HepG2 (cell line): ENCODE data around the gene LHFPL2. TPM values are rescaled to one million over a fixed set of nuclear protein-coding genes. Genes with fewer than 3 reads are reported as not detected.
A peak's percentile ranks its signal among the peaks of the same experiment; 100 is the strongest.

Experiments
- ATAC-seq: fragments of 200-7000 bp; cut with Tn5 transposase; 3 replicates; pipeline ENCODE4 v1.9.1; 2020; ENCODE audit warnings: mild to moderate bottlenecking, moderate library complexity
- BruUV-seq: library from RNA; stranded (reverse); fragments of 400-500 nt; replicated peaks from 2 replicates; lab custom pipeline; 2021; lab: Mats Ljungman, UMichigan
- CTCF ChIA-PET: fragments of 300-600 bp; formaldehyde crosslinking; extraction: SDS; loops from one replicate; lab custom pipeline; 2021; ENCODE audit warnings: low total read pairs, inconsistent platforms, low intra/inter-chr PET ratio; lab: Yijun Ruan, JAX
- POLR2A ChIA-PET: fragments of 350-600 bp; sonication (Branson Sonifier 250); formaldehyde crosslinking; loops from one replicate; lab custom pipeline; 2020; ENCODE audit warnings: antibody characterized with exemption, inconsistent platforms; lab: Yijun Ruan, JAX
- DNase-seq: peaks from one replicate; pipeline ENCODE4 v3.0.0-alpha.2; 2015; ENCODE audit warnings: low spot score
- FAIRE-seq: peaks from 3 replicates; lab custom pipeline; 2011; peaks lifted over from hg19 to GRCh38; lab: Jason Lieb, UNC
- H2AFZ ChIP-seq: one replicate; pipeline ENCODE4 v1.6.1; 2011; ENCODE audit warnings: low read length, inconsistent platforms
- H3K27ac ChIP-seq: fragments of 300-600 bp; 3 replicates; pipeline ENCODE4 v1.8.0; 2011; ENCODE audit warnings: mixed run types, mild to moderate bottlenecking, mixed read lengths, low read length, inconsistent platforms; ENCODE audit not compliant: insufficient read depth; ENCODE audit errors: extremely low read length
- H3K27me3 ChIP-seq, 2 experiments: fragments of 200-600 bp in 1 of 2; 2 replicates in 1 of 2; 3 replicates in 1 of 2; pipeline versions ENCODE4 v1.6.0 to v1.8.0; 2011; ENCODE audit warnings: low read length in 2 of 2, mild to moderate bottlenecking in 2 of 2, moderate library complexity in 2 of 2, inconsistent platforms in 1 of 2; ENCODE audit not compliant: insufficient read depth in 2 of 2, control insufficient read depth in 1 of 2
- H3K36me3 ChIP-seq, 2 experiments: fragments of 200-600 bp in 1 of 2; replicated peaks in 1 of 2; 2 replicates in 1 of 2; 3 replicates in 1 of 2; pipeline versions ENCODE4 v1.5.1 to v1.8.0; 2011; ENCODE audit warnings: low read length in 2 of 2, inconsistent platforms in 1 of 2; ENCODE audit not compliant: insufficient read depth in 2 of 2, control insufficient read depth in 1 of 2
- H3K4me1 ChIP-seq: 2 replicates; pipeline ENCODE4 v1.5.1; 2012; ENCODE audit warnings: low read length, inconsistent platforms; ENCODE audit not compliant: insufficient read depth
- H3K4me2 ChIP-seq: 2 replicates; pipeline ENCODE4 v1.6.0; 2011; ENCODE audit warnings: low read depth, low read length, inconsistent platforms
- H3K4me3 ChIP-seq, 3 experiments: fragments of 200-600 bp in 1 of 3; sonication (generic), shearing (Covaris generic) in 1 of 3; replicated peaks in 1 of 3; 2 replicates each; pipeline ENCODE4 v1.5.1; 2011 to 2016; ENCODE audit warnings: low read length in 3 of 3, inconsistent platforms in 2 of 3, low read depth in 2 of 3, mild to moderate bottlenecking in 2 of 3, control low read depth in 1 of 3, mixed read lengths in 1 of 3; ENCODE audit not compliant: insufficient read depth in 1 of 3
- H3K79me2 ChIP-seq: one replicate; pipeline ENCODE4 v1.6.1; 2011; ENCODE audit warnings: low read length, inconsistent platforms; ENCODE audit not compliant: insufficient read depth
- H3K9ac ChIP-seq: 2 replicates; pipeline ENCODE4 v1.6.0; 2011; ENCODE audit warnings: mild to moderate bottlenecking, low read depth, low read length, inconsistent platforms; ENCODE audit not compliant: insufficient read depth
- H3K9me3 ChIP-seq: 2 replicates; pipeline ENCODE4 v1.5.1; 2012; ENCODE audit warnings: mild to moderate bottlenecking, low read length
- H4K20me1 ChIP-seq: 2 replicates; pipeline ENCODE4 v1.6.0; 2011; ENCODE audit warnings: inconsistent platforms, mild to moderate bottlenecking, low read length, moderate library complexity; ENCODE audit not compliant: insufficient read depth
- FOSL2 ChIP-seq: sonication (generic); formaldehyde crosslinking; IDR thresholded peaks from 2 replicates; pipeline ENCODE4 v1.4.0; 2020; ENCODE audit warnings: missing genetic modification reagents
- HNF4A ChIP-seq: sonication (generic); formaldehyde crosslinking; IDR thresholded peaks from 2 replicates; pipeline ENCODE4 v1.4.0; 2020; ENCODE audit warnings: missing genetic modification reagents
- PHB2 ChIP-seq: fragments of 450-650 bp; IDR thresholded peaks from 2 replicates; pipeline ENCODE4 v1.6.1; 2018; ENCODE audit not compliant: partially characterized antibody
- SALL2 ChIP-seq: sonication (generic); formaldehyde crosslinking; IDR thresholded peaks from 2 replicates; pipeline ENCODE4 v1.8.1; 2023; ENCODE audit warnings: mild to moderate bottlenecking, missing genetic modification reagents, inconsistent platforms
- SATB2 ChIP-seq: sonication (generic); formaldehyde crosslinking; IDR thresholded peaks from 2 replicates; pipeline ENCODE4 v1.5.0; 2020; ENCODE audit warnings: missing genetic modification reagents
- TSC22D2 ChIP-seq: sonication (generic); formaldehyde crosslinking; IDR thresholded peaks from 2 replicates; pipeline ENCODE4 v1.5.1; 2020; ENCODE audit warnings: missing genetic modification reagents, mild to moderate bottlenecking, borderline replicate concordance
- ZBTB21 ChIP-seq: sonication (generic); formaldehyde crosslinking; IDR thresholded peaks from 2 replicates; pipeline ENCODE4 v1.4.0; 2020; ENCODE audit warnings: missing genetic modification reagents
- ZEB1 ChIP-seq: IDR thresholded peaks from 2 replicates; pipeline ENCODE4 v1.6.1; 2012; ENCODE audit warnings: mild to moderate bottlenecking, low read depth, inconsistent platforms; ENCODE audit not compliant: insufficient replicate concordance
- ZNF263 ChIP-seq: sonication (generic); formaldehyde crosslinking; IDR thresholded peaks from 2 replicates; pipeline ENCODE4 v1.4.0; 2020; ENCODE audit warnings: missing genetic modification reagents
- ZSCAN21 ChIP-seq: sonication (generic); formaldehyde crosslinking; IDR thresholded peaks from 2 replicates; pipeline ENCODE4 v1.8.0; 2022; ENCODE audit warnings: mild to moderate bottlenecking, missing genetic modification reagents, moderate library complexity, borderline replicate concordance
- WGBS: methylation state at CpG from one replicate; pipeline ENCODE4 v1.1.6; 2017; ENCODE audit warnings: low lambda C conversion rate; 5-methylcytosine and 5-hydroxymethylcytosine counted together
- in situ Hi-C: cut with HindIII; loops from 2 replicates; pipeline ENCODE4 v1.10.0; 2017; ENCODE audit warnings: low pct_unique_long_range_greater_than_20kb; ENCODE audit not compliant: extremely low pct_ligation_motif_present
- intact Hi-C: fragments of 100-400 bp; cut with micrococcal nuclease; formaldehyde crosslinking; loops from one replicate; pipeline ENCODE4 v1.10.0; 2022; ENCODE audit not compliant: unreplicated experiment
- polyA plus RNA-seq, 8 experiments: library from polyadenylated mRNA; depleted of rRNA in 3 of 8; stranded (reverse) in 7 of 8; unstranded in 1 of 8; fragments of >200 nt; fragmentation: Illumina TruSeq in 4 of 8; extraction: Trizol in 4 of 8; gene quantifications; 2 replicates each; pipeline versions ENCODE4 v1.2.1 to v1.2.3, GENCODE V29; 2011 to 2016; ENCODE audit warnings: low read depth in 4 of 8, missing spikeins in 1 of 8, mixed read lengths in 1 of 8; ENCODE audit not compliant: insufficient read depth in 1 of 8
- total RNA-seq, 5 experiments: library from RNA; depleted of rRNA; stranded (reverse); fragments of >200 nt; fragmentation: Illumina TruSeq; extraction: Trizol; gene quantifications; 2 replicates each; pipeline ENCODE4 v1.2.3, GENCODE V29; 2016; ENCODE audit warnings: low read depth in 1 of 5
- TF ChIP-seq, protein P1 (sequence below): fragments of 450-650 bp; IDR thresholded peaks from 2 replicates; pipeline ENCODE4 v1.6.1; 2017; ENCODE audit warnings: mild to moderate bottlenecking

Gene LHFPL2
- total and polyA plus RNA-seq, 2 of the 13 experiments (the other 11 are each of a cell fraction or from before 2014, with no cell fraction given), result 6.0 to 20.0 TPM

DNA sequence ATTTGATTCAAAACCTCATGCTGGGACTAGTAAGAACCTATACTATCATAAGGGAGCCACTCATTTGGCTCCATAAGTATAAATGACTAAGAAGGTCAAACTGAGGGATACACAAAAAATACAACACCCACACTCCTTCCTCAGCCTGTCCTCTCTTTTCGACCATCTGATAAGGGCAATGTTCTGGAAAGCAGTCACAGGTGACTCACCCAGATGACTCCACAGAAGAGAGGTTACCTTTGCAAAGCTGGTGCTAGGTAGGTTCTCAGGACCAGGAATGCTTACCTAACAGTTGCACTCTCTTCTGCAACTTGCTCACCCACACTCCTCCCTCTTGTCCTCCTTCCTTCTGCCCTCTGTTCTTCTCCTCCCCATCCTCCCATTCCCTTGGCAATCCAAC is 32.9 kb downstream of the LHFPL2 start:
- CTCF ChIA-PET, result no interaction called here
- 73% methylated on average over 1 of the region's 1 CpG for WGBS
- Histone ChIP-seq H3K27ac (no peak overlapping the region), H3K9me3 (no peaks in the 10 kb centered on the region), H3K36me3 (peaks cover 2 to 24% of the 10 kb centered on the region in 2 experiments), H3K27me3 (no peaks in the 10 kb centered on the region), H3K79me2 (no peaks in the 10 kb centered on the region), H2AFZ (no peak overlapping the region), H3K9ac (no peak overlapping the region)
- intact Hi-C loops (no loop called here), in situ Hi-C loops (no loop called here)
- ATAC-seq (no peak), FAIRE-seq (no peak)
- BruUV-seq, result no TSS peak
- TF ChIP-seq TSC22D2 (CRISPR knock-in tag) (no peak), FOSL2 (CRISPR knock-in tag) (peak; percentile 39; the same call in 1 of the 2 replicates), HNF4A (CRISPR knock-in tag) (no peak), SALL2 (no peak), ZNF263 (CRISPR knock-in tag) (0 out of 2 replicates have a peak, but pooled peaks have one; percentile 23), SATB2 (CRISPR knock-in tag) (no peak), ZBTB21 (CRISPR knock-in tag) (no peak), ZSCAN21 (CRISPR knock-in tag) (no peak), PHB2 (no peak), ZEB1 (no peak)
- TF ChIP-seq, protein P1, sequence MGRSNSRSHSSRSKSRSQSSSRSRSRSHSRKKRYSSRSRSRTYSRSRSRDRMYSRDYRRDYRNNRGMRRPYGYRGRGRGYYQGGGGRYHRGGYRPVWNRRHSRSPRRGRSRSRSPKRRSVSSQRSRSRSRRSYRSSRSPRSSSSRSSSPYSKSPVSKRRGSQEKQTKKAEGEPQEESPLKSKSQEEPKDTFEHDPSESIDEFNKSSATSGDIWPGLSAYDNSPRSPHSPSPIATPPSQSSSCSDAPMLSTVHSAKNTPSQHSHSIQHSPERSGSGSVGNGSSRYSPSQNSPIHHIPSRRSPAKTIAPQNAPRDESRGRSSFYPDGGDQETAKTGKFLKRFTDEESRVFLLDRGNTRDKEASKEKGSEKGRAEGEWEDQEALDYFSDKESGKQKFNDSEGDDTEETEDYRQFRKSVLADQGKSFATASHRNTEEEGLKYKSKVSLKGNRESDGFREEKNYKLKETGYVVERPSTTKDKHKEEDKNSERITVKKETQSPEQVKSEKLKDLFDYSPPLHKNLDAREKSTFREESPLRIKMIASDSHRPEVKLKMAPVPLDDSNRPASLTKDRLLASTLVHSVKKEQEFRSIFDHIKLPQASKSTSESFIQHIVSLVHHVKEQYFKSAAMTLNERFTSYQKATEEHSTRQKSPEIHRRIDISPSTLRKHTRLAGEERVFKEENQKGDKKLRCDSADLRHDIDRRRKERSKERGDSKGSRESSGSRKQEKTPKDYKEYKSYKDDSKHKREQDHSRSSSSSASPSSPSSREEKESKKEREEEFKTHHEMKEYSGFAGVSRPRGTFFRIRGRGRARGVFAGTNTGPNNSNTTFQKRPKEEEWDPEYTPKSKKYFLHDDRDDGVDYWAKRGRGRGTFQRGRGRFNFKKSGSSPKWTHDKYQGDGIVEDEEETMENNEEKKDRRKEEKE, result no peak
- TF ChIP-seq, all 625 proteins: peak for 2
- POLR2A ChIA-PET, result no interaction called here
- no peak for DNase-seq
- no peaks in the 10 kb centered on the region for H4K20me1 ChIP-seq
- H3K4me2 ChIP-seq, result no peak overlapping the region
- H3K4me3 ChIP-seq, result no peak overlapping the region
- peaks cover 46% of the 10 kb centered on the region for H3K4me1 ChIP-seq
